Neuronal stem cell (in vitro differentiated cells): ENCODE results near the gene OR2V1.
"Not testable (repeated sequence)": the region's sequence is repeated elsewhere in the genome, so short reads cannot be mapped to it uniquely, and the experiment has no call there.

ENCODE experiments used
- DNase-seq: peaks from one replicate; pipeline ENCODE4 v3.0.0-alpha.2; 2013; ENCODE audit warnings: low spot score
- H2AFZ ChIP-seq: one replicate; pipeline ENCODE4 v1.6.1; 2013; ENCODE audit warnings: mild to moderate bottlenecking, low read length, inconsistent platforms
- H2AK5ac ChIP-seq: 2 replicates; pipeline ENCODE4 v1.6.1; 2013; ENCODE audit warnings: low read depth, mild to moderate bottlenecking, inconsistent platforms, low read length, moderate library complexity, mixed read lengths
- H2BK120ac ChIP-seq: 2 replicates; pipeline ENCODE4 v1.6.1; 2013; ENCODE audit warnings: low read depth, mild to moderate bottlenecking, inconsistent platforms, low read length, moderate library complexity, mixed read lengths
- H2BK12ac ChIP-seq: one replicate; pipeline ENCODE4 v1.6.1; 2013; ENCODE audit warnings: low read length, inconsistent platforms
- H2BK15ac ChIP-seq: 2 replicates; pipeline ENCODE4 v1.6.1; 2013; ENCODE audit warnings: mild to moderate bottlenecking, low read length, inconsistent platforms, mixed read lengths
- H2BK5ac ChIP-seq: one replicate; pipeline ENCODE4 v1.6.1; 2013; ENCODE audit warnings: inconsistent platforms, mild to moderate bottlenecking, low read length, moderate library complexity
- H3K14ac ChIP-seq: one replicate; pipeline ENCODE4 v1.6.1; 2013; ENCODE audit warnings: low read length, inconsistent platforms
- H3K18ac ChIP-seq: 2 replicates; pipeline ENCODE4 v1.6.1; 2013; ENCODE audit warnings: low read length, inconsistent platforms
- H3K23ac ChIP-seq: 2 replicates; pipeline ENCODE4 v1.6.1; 2013; ENCODE audit warnings: low read depth, mild to moderate bottlenecking, mixed read lengths, low read length, inconsistent platforms; ENCODE audit not compliant: poor library complexity
- H3K27ac ChIP-seq: replicated peaks from 3 replicates; pipeline ENCODE4 v1.5.1; 2013; ENCODE audit warnings: low read length, inconsistent platforms
- H3K27me3 ChIP-seq, 3 experiments: 2 replicates each; pipeline ENCODE4 v1.6.1; 2013; ENCODE audit warnings: low read length in 3 of 3, mild to moderate bottlenecking in 2 of 3, inconsistent platforms in 1 of 3, low read depth in 1 of 3, mixed read lengths in 1 of 3, moderate library complexity in 1 of 3; ENCODE audit not compliant: control insufficient read depth in 3 of 3, insufficient read depth in 3 of 3
- H3K36me3 ChIP-seq, 2 donors: replicated peaks in 1 of 2; 2 replicates each; pipeline ENCODE4 v1.6.1; 2013; ENCODE audit warnings: low read length in 2 of 2; ENCODE audit not compliant: control insufficient read depth in 2 of 2, insufficient read depth in 2 of 2
- H3K4ac ChIP-seq: 2 replicates; pipeline ENCODE4 v1.6.1; 2013; ENCODE audit warnings: inconsistent platforms, mild to moderate bottlenecking, low read length, moderate library complexity
- H3K4me1 ChIP-seq, 2 donors: 1 replicate in 1 of 2; 2 replicates in 1 of 2; pipeline ENCODE4 v1.6.1; 2013; ENCODE audit warnings: low read length in 2 of 2, low read depth in 1 of 2; ENCODE audit not compliant: control insufficient read depth in 2 of 2, insufficient read depth in 1 of 2
- H3K4me2 ChIP-seq: one replicate; pipeline ENCODE4 v1.6.1; 2013; ENCODE audit warnings: mild to moderate bottlenecking, low read length, inconsistent platforms; ENCODE audit not compliant: insufficient read depth, poor library complexity, severe bottlenecking
- H3K4me3 ChIP-seq, 2 donors: 2 replicates each; pipeline ENCODE4 v1.5.1; 2013; ENCODE audit warnings: low read length in 2 of 2, mild to moderate bottlenecking in 2 of 2, inconsistent platforms in 1 of 2, moderate library complexity in 1 of 2
- H3K79me1 ChIP-seq: one replicate; pipeline ENCODE4 v1.6.1; 2013; ENCODE audit warnings: low read depth, mild to moderate bottlenecking, inconsistent platforms, low read length, moderate library complexity
- H3K9ac ChIP-seq: one replicate; pipeline ENCODE4 v1.6.1; 2013; ENCODE audit warnings: mild to moderate bottlenecking, low read depth, low read length, inconsistent platforms; ENCODE audit not compliant: poor library complexity
- H3K9me3 ChIP-seq, 2 donors: replicated peaks in 1 of 2; 2 replicates each; pipeline versions ENCODE3 to v1.6.1; 2013; ENCODE audit warnings: low read length in 2 of 2, mild to moderate bottlenecking in 2 of 2, inconsistent platforms in 1 of 2, low read depth in 1 of 2, mixed read lengths in 1 of 2, moderate library complexity in 1 of 2; ENCODE audit not compliant: control insufficient read depth in 2 of 2, insufficient read depth in 1 of 2
- H4K8ac ChIP-seq: one replicate; pipeline ENCODE4 v1.6.1; 2013; ENCODE audit warnings: low read depth, mild to moderate bottlenecking, inconsistent platforms, low read length, moderate library complexity
- H4K91ac ChIP-seq: one replicate; pipeline ENCODE4 v1.6.1; 2013; ENCODE audit warnings: low read length, low read depth, mild to moderate bottlenecking, inconsistent platforms; ENCODE audit not compliant: poor library complexity
- WGBS, 2 donors: extraction: QIAGEN DNeasy Blood & Tissue Kit; methylation state at CpG; one replicate each; pipeline ENCODE4 v1.1.7; 2013; ENCODE audit warnings: missing lambda C conversion rate in 2 of 2, mixed read lengths in 1 of 2; ENCODE audit not compliant: insufficient read length in 2 of 2, insufficient replicate concordance in 1 of 2; ENCODE audit errors: extremely low coverage in 2 of 2; 5-methylcytosine and 5-hydroxymethylcytosine counted together

The OR2V1 gene

GRCh38 chr5:181096721-181097382 lies 34.1 kb downstream of the OR2V1 start:
- not testable (repeated sequence) for H2BK12ac ChIP-seq, H3K14ac ChIP-seq, H4K91ac ChIP-seq, H3K23ac ChIP-seq, H3K4me2 ChIP-seq, H3K9ac ChIP-seq, H3K79me1 ChIP-seq, H3K9me3 ChIP-seq, H3K27ac ChIP-seq, H3K36me3 ChIP-seq, H2BK120ac ChIP-seq, H2AFZ ChIP-seq, H3K4me3 ChIP-seq, H2AK5ac ChIP-seq, H4K8ac ChIP-seq, H2BK5ac ChIP-seq, DNase-seq, H3K4ac ChIP-seq, H3K18ac ChIP-seq, H2BK15ac ChIP-seq, H3K4me1 ChIP-seq
- H3K27me3 ChIP-seq, result peaks cover 13 to 20% (median 20%) of the 10 kb centered on the region in 3 experiments
- no CpG with 5 or more reads among the region's 26 CpGs for WGBS, 2 donors

- not testable (repeated sequence) for H3K4ac ChIP-seq, H3K4me1 ChIP-seq, H4K91ac ChIP-seq, H3K79me1 ChIP-seq, DNase-seq, H3K4me3 ChIP-seq, H3K4me2 ChIP-seq, H3K18ac ChIP-seq, H2BK5ac ChIP-seq, H4K8ac ChIP-seq, H3K14ac ChIP-seq, H2AK5ac ChIP-seq, H3K36me3 ChIP-seq, H3K9me3 ChIP-seq, H2AFZ ChIP-seq, H3K27ac ChIP-seq, H2BK15ac ChIP-seq, H3K9ac ChIP-seq, H2BK12ac ChIP-seq, H2BK120ac ChIP-seq, H3K23ac ChIP-seq
- H3K27me3 ChIP-seq, result peaks cover 9 to 16% (median 16%) of the 10 kb centered on the region in 3 experiments
- WGBS, 2 donors, result no CpG with 5 or more reads among the region's 3 CpGs
Observed at GRCh38 chr5:181095162-181095561, 35.8 kb downstream of the OR2V1 start.

GRCh38 chr5:181092428-181092827 lies 38.5 kb downstream of the OR2V1 start:
- Histone ChIP-seq H3K23ac (no peak overlapping the region), H3K4me2 (no peak overlapping the region), H3K9me3 (peaks cover 0 to 3% of the 10 kb centered on the region in 2 donors), H3K9ac (no peak overlapping the region), H2BK120ac (no peak overlapping the region), H3K36me3 (no peaks in the 10 kb centered on the region), H2BK5ac (no peak overlapping the region), H3K4ac (no peak overlapping the region), H4K8ac (no peak overlapping the region), H4K91ac (no peak overlapping the region), H2BK15ac (no peak overlapping the region), H2BK12ac (no peak overlapping the region), H3K18ac (no peak overlapping the region), H3K4me3 (no peak overlapping the region), H3K27ac (no peak overlapping the region), H3K4me1 (no peaks in the 10 kb centered on the region), H3K79me1 (no peaks in the 10 kb centered on the region), H2AFZ (no peak overlapping the region), H2AK5ac (no peak overlapping the region), H3K27me3 (no peaks in the 10 kb centered on the region), H3K14ac (no peak overlapping the region)
- WGBS, 2 donors, result no CpG with 5 or more reads among the region's 7 CpGs
- DNase-seq, result no peak

GRCh38 chr5:181088289-181088688 lies 42.7 kb downstream of the OR2V1 start:
- WGBS, 2 donors, result no CpG with 5 or more reads among the region's 10 CpGs

More at GRCh38 chr5:181088289-181088688, 42.7 kb downstream of the OR2V1 start:
- Histone ChIP-seq H2BK120ac (no peak overlapping the region), H4K91ac (no peak overlapping the region), H2AK5ac (no peak overlapping the region), H3K18ac (no peak overlapping the region), H3K9ac (no peak overlapping the region), H3K9me3 (peaks cover 0 to 3% of the 10 kb centered on the region in 2 donors), H3K4ac (no peak overlapping the region), H2BK12ac (no peak overlapping the region), H2BK15ac (no peak overlapping the region), H3K4me1 (peaks cover 6 to 7% of the 10 kb centered on the region in 2 donors), H2BK5ac (no peak overlapping the region), H3K27me3 (peaks cover 0 to 25% (median 10%) of the 10 kb centered on the region in 3 experiments), H3K4me2 (no peak overlapping the region), H2AFZ (no peak overlapping the region), H3K4me3 (no peak overlapping the region), H3K14ac (no peak overlapping the region), H4K8ac (no peak overlapping the region), H3K79me1 (no peaks in the 10 kb centered on the region), H3K36me3 (no peaks in the 10 kb centered on the region), H3K23ac (no peak overlapping the region), H3K27ac (no peak overlapping the region)
- DNase-seq, result no peak
